ENCODE results near the gene MYH9. TPM values are rescaled to one million over a fixed set of nuclear protein-coding genes. Genes with fewer than 3 reads are reported as not detected.

Gene MYH9
- total RNA-seq, 1 donor = 340 TPM

DNA sequence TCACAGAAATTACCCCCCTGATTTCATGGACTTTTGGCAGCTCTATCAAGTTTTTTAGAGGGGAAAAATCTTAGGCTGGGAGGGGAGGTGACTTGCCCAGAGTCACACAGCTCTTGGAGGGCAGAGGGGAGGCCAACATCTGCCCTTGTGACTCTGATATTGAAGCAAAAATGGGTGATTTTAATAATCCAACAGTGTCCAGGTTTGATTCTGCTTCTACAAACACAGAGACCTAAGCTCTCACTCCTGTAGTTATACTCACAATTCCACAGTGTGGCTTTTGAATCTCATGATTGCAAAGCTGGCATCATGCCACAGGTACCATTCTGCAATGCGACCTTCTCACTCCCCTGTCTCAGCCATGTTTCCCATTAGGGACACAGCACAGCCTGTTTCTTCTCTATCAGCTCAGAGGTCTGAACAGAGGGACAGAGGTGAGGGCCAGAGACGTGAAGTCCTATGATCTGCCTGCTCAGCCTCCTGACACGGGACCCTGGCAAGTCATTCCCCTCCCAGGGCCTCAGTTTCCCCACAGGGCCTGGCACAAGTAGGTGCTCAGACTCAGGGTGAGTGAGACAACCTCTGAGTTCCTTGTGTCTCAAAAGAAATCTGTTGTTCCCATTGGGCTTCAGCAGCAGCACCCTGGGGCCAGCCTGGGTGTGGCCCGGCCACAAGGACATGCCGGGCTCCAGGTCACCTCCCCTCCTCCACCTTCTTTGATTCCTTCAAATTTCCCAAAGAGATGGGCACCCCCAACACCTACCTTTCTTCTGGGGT is 149.2 kb downstream of the MYH9 start:
- H3K4me1 ChIP-seq (ENCODE audit: insufficient read depth, low read length) = peaks cover 40% of the 10 kb centered on the region
- H3K9me3 ChIP-seq (ENCODE audit: low read depth, low read length) = no peaks in the 10 kb centered on the region
- H3K27me3 ChIP-seq (ENCODE audit: insufficient read depth, low read length) = no peaks in the 10 kb centered on the region
- H3K4me3 ChIP-seq (ENCODE audit: low read length) = peak overlapping the region; percentile 61

DNA sequence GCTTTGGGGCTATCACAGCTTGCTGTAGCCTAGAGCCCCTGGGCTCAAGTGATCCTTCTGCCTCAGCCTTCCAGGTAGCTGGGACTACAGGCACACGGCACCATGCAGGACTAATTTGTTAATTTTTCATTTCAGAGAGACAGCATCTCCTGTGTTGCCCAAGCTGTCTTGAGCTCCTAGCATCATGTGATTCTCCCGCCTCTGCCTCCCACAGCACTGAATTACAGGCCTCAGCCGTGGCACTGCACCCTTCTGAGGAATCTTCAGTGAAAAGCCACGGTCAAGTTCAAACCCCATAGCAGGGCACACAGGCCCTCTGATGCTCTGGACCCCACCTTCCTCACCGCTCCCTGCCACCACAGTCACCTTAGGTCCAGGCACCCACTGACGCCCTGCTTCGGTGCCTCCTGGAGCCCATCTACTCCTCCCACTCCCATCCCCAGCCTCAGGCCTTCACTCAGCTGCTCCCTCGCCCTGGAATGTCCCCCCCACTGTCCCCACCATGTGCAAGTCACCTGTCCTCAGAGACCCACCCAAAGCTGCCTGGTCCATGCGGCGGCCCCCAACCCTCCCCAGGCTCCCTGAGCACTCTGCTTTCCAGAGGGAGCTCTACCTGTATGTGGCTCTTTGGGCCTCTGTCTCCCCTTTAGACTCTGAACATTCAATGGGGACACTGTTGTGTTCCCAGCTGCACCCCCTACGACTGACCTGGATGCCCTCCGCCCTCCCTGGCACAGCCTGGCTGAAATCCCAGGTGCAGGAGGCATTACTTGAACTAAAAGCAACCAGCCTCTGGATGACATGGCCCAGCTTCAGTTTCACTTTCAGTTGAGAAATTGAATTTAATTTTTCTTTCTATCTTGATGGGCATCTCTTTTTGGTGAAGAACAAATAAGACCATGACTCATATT is 150.1 kb downstream of the MYH9 start:
- Histone ChIP-seq H3K4me1 (ENCODE audit: insufficient read depth, low read length) (peaks cover 47% of the 10 kb centered on the region), H3K27me3 (ENCODE audit: insufficient read depth, low read length) (no peaks in the 10 kb centered on the region), H3K4me3 (ENCODE audit: low read length) (peak overlapping the region; percentile 61), H3K9me3 (ENCODE audit: low read depth, low read length) (no peaks in the 10 kb centered on the region)

DNA sequence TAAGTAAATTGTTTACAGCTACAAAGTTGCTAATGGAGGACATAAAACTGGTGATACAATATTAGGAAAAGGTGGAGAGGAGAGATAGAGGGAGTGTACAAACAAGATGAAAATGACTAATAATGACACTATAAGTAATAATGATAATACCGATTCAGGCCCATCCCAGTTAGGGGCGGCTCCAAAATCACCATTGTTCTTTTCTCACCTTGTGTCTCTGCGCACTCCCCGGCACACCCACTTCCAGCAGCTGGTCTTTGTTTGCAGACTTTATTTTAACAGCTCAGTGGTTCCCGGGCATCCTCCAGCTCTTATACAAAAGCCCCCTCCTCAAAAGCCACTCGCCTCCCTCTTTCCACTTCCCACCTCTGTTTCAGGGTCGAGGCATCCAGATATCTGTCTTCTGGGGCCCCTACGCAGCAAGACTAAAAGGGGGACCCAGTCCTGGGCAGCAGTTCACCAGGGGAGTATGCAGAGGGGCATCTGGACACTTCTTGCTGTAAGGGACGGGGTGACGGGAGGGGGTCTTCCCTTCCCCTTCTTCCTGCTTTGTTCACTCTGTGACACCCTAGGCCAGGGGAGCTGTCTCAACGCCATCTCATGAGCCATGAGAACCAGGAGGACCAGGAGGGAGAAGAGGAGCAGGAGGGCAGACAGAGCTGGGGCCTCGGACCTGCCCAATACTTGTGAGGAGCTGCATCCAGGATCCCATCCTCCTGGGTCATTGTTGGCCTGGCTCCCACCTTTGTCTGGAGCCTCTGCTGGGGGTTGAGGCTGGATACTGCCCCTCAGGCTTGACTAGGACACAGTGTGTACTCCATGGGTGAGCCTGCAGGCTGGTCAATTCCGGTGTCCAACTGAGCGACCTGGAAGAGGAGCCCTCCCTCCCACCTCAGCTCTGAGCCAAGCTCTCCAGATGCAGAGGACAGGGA is 151.1 kb downstream of the MYH9 start:
- Histone ChIP-seq H3K4me3 (ENCODE audit: low read length) (no peak overlapping the region), H3K4me1 (ENCODE audit: insufficient read depth, low read length) (peaks cover 49% of the 10 kb centered on the region), H3K9me3 (ENCODE audit: low read depth, low read length) (no peaks in the 10 kb centered on the region), H3K27me3 (ENCODE audit: insufficient read depth, low read length) (no peaks in the 10 kb centered on the region)

DNA sequence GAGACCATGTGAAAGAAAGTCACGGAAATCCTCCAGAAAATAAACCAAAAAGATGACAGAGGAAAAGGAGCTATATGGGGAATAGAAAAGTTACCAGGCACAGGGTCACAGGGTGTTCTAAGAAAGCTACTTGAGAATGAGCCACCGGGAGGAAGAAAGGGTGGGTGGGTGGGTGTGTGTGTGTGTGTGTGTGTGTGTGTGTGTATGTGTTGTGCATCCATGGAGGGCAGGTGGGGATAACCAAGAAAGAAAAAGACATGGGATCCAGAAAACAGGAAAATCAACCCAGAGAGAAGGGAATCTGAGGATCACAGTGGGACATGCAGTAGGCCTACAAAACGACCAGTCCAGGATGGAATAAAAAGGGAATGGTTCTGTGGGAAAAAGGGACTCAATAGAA is 152.2 kb downstream of the MYH9 start:
- Histone ChIP-seq H3K4me1 (ENCODE audit: insufficient read depth, low read length) (peaks cover 49% of the 10 kb centered on the region), H3K4me3 (ENCODE audit: low read length) (no peak overlapping the region)

DNA sequence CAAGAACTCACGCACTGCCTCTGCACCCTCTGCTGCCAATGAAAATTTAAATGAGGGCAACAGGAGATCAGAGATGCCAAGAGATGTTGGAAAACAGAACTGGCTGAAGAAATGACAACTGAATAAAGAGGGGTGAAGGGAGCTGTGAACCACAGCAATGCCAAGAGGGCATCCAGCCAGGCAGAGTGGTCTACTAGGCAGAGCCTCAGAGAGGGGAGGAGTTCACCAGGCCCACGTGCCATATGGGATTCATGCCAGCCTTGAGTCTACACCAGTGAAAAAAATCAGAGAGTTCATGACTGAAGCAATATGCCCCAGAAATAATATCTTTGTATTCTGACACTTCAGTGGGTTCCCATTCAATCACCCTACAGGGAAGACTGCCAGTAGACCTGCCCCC is 152.8 kb downstream of the MYH9 start:
- H3K4me1 ChIP-seq (ENCODE audit: insufficient read depth, low read length) = peaks cover 47% of the 10 kb centered on the region
- H3K9me3 ChIP-seq (ENCODE audit: low read depth, low read length) = no peaks in the 10 kb centered on the region
- H3K27me3 ChIP-seq (ENCODE audit: insufficient read depth, low read length) = no peaks in the 10 kb centered on the region
- H3K4me3 ChIP-seq (ENCODE audit: low read length) = no peak overlapping the region

More for the DNA sequence above, 152.2 kb downstream of the MYH9 start:
- H3K9me3 ChIP-seq (ENCODE audit: low read depth, low read length) = no peaks in the 10 kb centered on the region
- H3K27me3 ChIP-seq (ENCODE audit: insufficient read depth, low read length) = no peaks in the 10 kb centered on the region

DNA sequence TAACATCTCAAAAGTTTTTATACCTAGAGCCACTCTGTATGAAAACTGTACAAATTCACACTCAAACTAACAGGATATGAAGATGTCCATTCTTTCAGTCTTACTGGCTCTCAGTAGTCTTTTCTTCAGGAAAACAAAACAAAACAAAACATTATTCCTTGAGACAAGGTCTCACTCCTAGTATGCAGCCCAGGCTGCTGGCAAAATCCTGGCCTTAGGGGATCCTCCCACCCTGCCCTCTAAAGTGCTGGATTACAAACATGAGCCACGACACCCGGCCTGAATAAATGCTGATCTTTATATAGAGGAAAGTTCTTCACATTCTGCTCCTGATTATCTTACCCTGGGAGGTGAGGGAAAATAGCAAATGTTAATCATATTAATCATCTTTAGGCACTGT is 153.6 kb downstream of the MYH9 start:
- H3K9me3 ChIP-seq (ENCODE audit: low read depth, low read length) = no peaks in the 10 kb centered on the region
- H3K4me3 ChIP-seq (ENCODE audit: low read length) = no peak overlapping the region
- H3K27me3 ChIP-seq (ENCODE audit: insufficient read depth, low read length) = no peaks in the 10 kb centered on the region
- peaks cover 42% of the 10 kb centered on the region for H3K4me1 ChIP-seq (ENCODE audit: insufficient read depth, low read length)

DNA sequence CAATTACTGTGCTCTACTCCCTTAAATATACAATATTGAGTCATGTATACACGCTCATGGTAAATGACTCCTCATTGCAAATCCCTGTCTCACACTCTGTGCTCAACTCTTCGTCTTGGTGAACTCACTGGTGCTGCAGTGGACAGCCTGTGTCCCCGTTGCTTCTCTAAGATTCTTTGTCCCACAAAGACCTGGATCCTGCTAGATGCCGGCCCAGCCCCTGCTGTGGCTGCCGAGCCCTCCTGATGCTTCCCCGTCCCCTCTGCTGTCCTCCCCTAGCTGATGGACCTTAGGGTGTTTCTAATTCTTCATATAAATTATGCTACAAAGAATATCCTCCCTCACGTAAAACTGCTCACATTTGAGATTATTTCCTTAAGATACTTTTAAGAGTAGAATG is 154.0 kb downstream of the MYH9 start:
- H3K4me1 ChIP-seq (ENCODE audit: insufficient read depth, low read length) = peaks cover 42% of the 10 kb centered on the region
- H3K4me3 ChIP-seq (ENCODE audit: low read length) = no peak overlapping the region
- H3K27me3 ChIP-seq (ENCODE audit: insufficient read depth, low read length) = no peaks in the 10 kb centered on the region
- H3K9me3 ChIP-seq (ENCODE audit: low read depth, low read length) = no peaks in the 10 kb centered on the region

DNA sequence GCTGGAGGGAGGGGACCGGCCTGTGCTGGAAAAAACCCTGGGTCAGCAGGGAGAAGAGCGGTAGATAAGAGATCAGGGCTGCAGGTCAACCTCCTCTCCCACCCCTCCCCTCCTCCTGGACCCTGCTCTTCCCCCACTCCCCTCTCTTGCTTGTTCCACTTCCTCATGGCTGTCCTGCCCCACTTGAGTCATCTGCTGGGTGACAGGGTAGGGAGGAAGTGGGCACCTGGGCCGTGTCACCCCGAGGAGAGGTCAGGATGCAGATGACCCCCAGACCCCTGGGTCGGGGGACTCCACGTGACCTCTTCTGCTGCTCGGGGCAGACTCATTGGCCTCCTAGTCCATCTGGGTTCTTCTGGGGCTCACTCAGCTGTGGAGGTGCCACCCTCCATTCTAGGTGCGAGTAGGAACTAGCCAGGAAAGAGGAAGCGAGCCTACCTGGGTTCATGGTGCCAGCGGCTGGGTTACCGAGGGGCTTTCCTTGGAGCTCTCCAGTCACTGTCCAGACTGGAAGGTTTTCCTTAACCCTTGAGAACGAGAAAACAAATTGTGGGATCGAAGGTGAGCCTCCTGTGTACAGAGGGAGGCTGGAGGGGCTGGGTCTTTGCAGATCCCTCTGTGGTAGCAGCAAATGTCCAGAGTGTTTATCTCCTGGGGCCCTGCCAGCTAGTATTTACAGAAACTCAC is 154.9 kb downstream of the MYH9 start:
- Histone ChIP-seq H3K4me3 (ENCODE audit: low read length) (no peak overlapping the region), H3K27me3 (ENCODE audit: insufficient read depth, low read length) (no peaks in the 10 kb centered on the region), H3K4me1 (ENCODE audit: insufficient read depth, low read length) (peaks cover 32% of the 10 kb centered on the region), H3K9me3 (ENCODE audit: low read depth, low read length) (no peaks in the 10 kb centered on the region)

Other genes with a start within 250 kb of the MYH9 start
- 84.2 TPM for gene APOL3, start 227.2 kb downstream of the MYH9 start, total RNA-seq
- gene APOL4, start 186.2 kb downstream of the MYH9 start, total RNA-seq = not detected
- gene APOL2, start 148.4 kb downstream of the MYH9 start, total RNA-seq = 26.7 TPM
- 2.7 TPM for gene APOL1, start 134.8 kb downstream of the MYH9 start, total RNA-seq
- gene TXN2, start 93.7 kb upstream of the MYH9 start, total RNA-seq = 10.9 TPM
- 1.3 TPM for gene FOXRED2, start 119.1 kb upstream of the MYH9 start, total RNA-seq
- 389 TPM for gene EIF3D, start 141.2 kb upstream of the MYH9 start, total RNA-seq

Measured in mononuclear cell (primary cell).